ENCODE measurements around the gene PMCH.
"Not testable (repeated sequence)": the region's sequence is repeated elsewhere in the genome, so short reads cannot be mapped to it uniquely, and the experiment has no call there.

The PMCH gene

GRCh38 chr12:102197789-102198188 is at the start of gene PMCH:
Gene PMCH (minus strand): TSS chr12:102197833. CDS start chr12:102197770, 63 bp downstream.
- no peak for DNase-seq (ENCODE audit: low read depth, low spot score)

GRCh38 chr12:102240859-102241258 is 43.2 kb upstream of the PMCH start:
- DNase-seq (ENCODE audit: low read depth, low spot score): not testable (repeated sequence)

GRCh38 chr12:102234599-102234998 is 37.0 kb upstream of the PMCH start:
- no peak for DNase-seq (ENCODE audit: low read depth, low spot score)

GRCh38 chr12:102232446-102232845 is 34.8 kb upstream of the PMCH start:
- no peak for DNase-seq (ENCODE audit: low read depth, low spot score)

- no peak for DNase-seq (ENCODE audit: low read depth, low spot score)
These were observed 34.4 kb upstream of the PMCH start for GRCh38 chr12:102232036-102232435.

- DNase-seq (ENCODE audit: low read depth, low spot score): no peak
These were observed 30.3 kb upstream of the PMCH start for GRCh38 chr12:102227954-102228353.

GRCh38 chr12:102220736-102221135 is 23.1 kb upstream of the PMCH start:
- DNase-seq (ENCODE audit: low read depth, low spot score): no peak

- no peak for DNase-seq (ENCODE audit: low read depth, low spot score)
These were observed 18.5 kb upstream of the PMCH start for GRCh38 chr12:102215992-102216691.

- DNase-seq (ENCODE audit: low read depth, low spot score): no peak
These were observed 6.4 kb upstream of the PMCH start for GRCh38 chr12:102204025-102204424.

- DNase-seq (ENCODE audit: low read depth, low spot score): no peak
These were observed 4.9 kb upstream of the PMCH start for GRCh38 chr12:102202556-102202955.

GRCh38 chr12:102201436-102202061 is 3.9 kb upstream of the PMCH start:
- no peak for DNase-seq (ENCODE audit: low read depth, low spot score)

- DNase-seq (ENCODE audit: low read depth, low spot score): no peak
These were observed 1.8 kb downstream of the PMCH start for GRCh38 chr12:102195826-102196225.

- no peak for DNase-seq (ENCODE audit: low read depth, low spot score)
These were observed 15.0 kb downstream of the PMCH start for GRCh38 chr12:102182635-102183034.

- no peak for DNase-seq (ENCODE audit: low read depth, low spot score)
These were observed 22.9 kb downstream of the PMCH start for GRCh38 chr12:102174761-102175160.

GRCh38 chr12:102174117-102174516 is 23.5 kb downstream of the PMCH start:
- DNase-seq (ENCODE audit: low read depth, low spot score): no peak

- no peak for DNase-seq (ENCODE audit: low read depth, low spot score)
These were observed 25.2 kb downstream of the PMCH start for GRCh38 chr12:102172436-102172835.

GRCh38 chr12:102171951-102172350 is 25.7 kb downstream of the PMCH start:
- DNase-seq (ENCODE audit: low read depth, low spot score): no peak

- DNase-seq (ENCODE audit: low read depth, low spot score): no peak
These were observed 27.6 kb downstream of the PMCH start for GRCh38 chr12:102169922-102170621.

- no peak for DNase-seq (ENCODE audit: low read depth, low spot score)
These were observed 29.6 kb downstream of the PMCH start for GRCh38 chr12:102167821-102168604.

- DNase-seq (ENCODE audit: low read depth, low spot score): no peak
These were observed 34.2 kb downstream of the PMCH start for GRCh38 chr12:102163383-102163782.

GRCh38 chr12:102155206-102155605 is 42.4 kb downstream of the PMCH start:
- not testable (repeated sequence) for DNase-seq (ENCODE audit: low read depth, low spot score)

GRCh38 chr12:102147062-102147587 is 50.5 kb downstream of the PMCH start:
- not testable (repeated sequence) for DNase-seq (ENCODE audit: low read depth, low spot score)
